CMK (cell line): ENCODE results near the gene DAD1.

Experiments
- DNase-seq: peaks from one replicate; pipeline ENCODE4 v3.0.0-alpha.2; 2010; ENCODE audit warnings: low read depth

The DAD1 gene

GRCh38 chr14:22515929-22516328, 73.1 kb downstream of the DAD1 start:
- no peak for DNase-seq
